Activated CD4-positive, alpha-beta memory T cell treated with anti-CD3 and anti-CD28 coated beads for 36 hours (primary cell): Measurements from ENCODE around the gene BLCAP. TPM values are rescaled to one million over a fixed set of nuclear protein-coding genes. Genes with fewer than 3 reads are reported as not detected.

Experiments used
- CTCF ChIA-PET: fragments of 350-600 bp; sonication (Branson Sonifier 250); formaldehyde crosslinking; loops from one replicate; lab custom pipeline; 2021; ENCODE audit warnings: antibody characterized with exemption, inconsistent platforms; lab: Charles Lee
- POLR2A ChIA-PET: fragments of 350-600 bp; sonication (Branson Sonifier 250); formaldehyde crosslinking; loops from one replicate; lab custom pipeline; 2021; ENCODE audit warnings: antibody characterized with exemption; lab: Charles Lee
- DNase-seq: peaks from one replicate; pipeline ENCODE4 v3.0.0-alpha.2; 2020
- H3K27ac Mint-ChIP-seq: one replicate; pipeline ENCODE4 v1.8.0; 2021; ENCODE audit warnings: mixed read lengths
- H3K27me3 Mint-ChIP-seq: one replicate; pipeline ENCODE4 v1.8.0; 2021; ENCODE audit warnings: mixed read lengths
- H3K36me3 Mint-ChIP-seq: one replicate; pipeline ENCODE4 v1.8.0; 2021; ENCODE audit warnings: mixed read lengths
- H3K4me1 Mint-ChIP-seq: one replicate; pipeline ENCODE4 v1.8.0; 2021; ENCODE audit warnings: low read depth, mixed read lengths
- H3K4me3 Mint-ChIP-seq: one replicate; pipeline ENCODE4 v1.8.0; 2021; ENCODE audit warnings: mild to moderate bottlenecking, mixed read lengths
- H3K9me3 Mint-ChIP-seq: one replicate; pipeline ENCODE4 v1.8.0; 2021; ENCODE audit warnings: mixed read lengths
- intact Hi-C: fragments of 100-400 bp; cut with micrococcal nuclease; formaldehyde crosslinking; loops from one replicate; pipeline ENCODE4 v1.15.1; 2023
- total RNA-seq, 2 experiments: library from RNA; stranded (reverse); gene quantifications; one replicate each; pipeline ENCODE4 v1.2.3, GENCODE V29; 2021

Gene BLCAP
- total RNA-seq, 2 experiments from 2014 or later, result 16.0 to 16.4 TPM

- Mint-ChIP-seq H3K36me3 (peaks cover 12% of the 10 kb centered on the region), H3K4me1 (peaks cover 29% of the 10 kb centered on the region), H3K27me3 (no peaks in the 10 kb centered on the region), H3K4me3 (peak overlapping the region; percentile 31), H3K9me3 (no peaks in the 10 kb centered on the region), H3K27ac (no peak overlapping the region)
- DNase-seq, result no peak
- intact Hi-C loops, result no loop called here
- CTCF ChIA-PET, result interaction anchor here (0.5 kb wide), 1 partner anchor 342 kb away, joined by 4 read pairs; the partner anchor contains the start of gene RPN2
- POLR2A ChIA-PET, result no interaction called here
Observed at GRCh38 chr20:37520419-37520955, 7.2 kb downstream of the BLCAP start.

GRCh38 chr20:37519508-37520418 lies 7.9 kb downstream of the BLCAP start:
- DNase-seq, result no peak
- H3K27ac Mint-ChIP-seq, result no peak overlapping the region
- POLR2A ChIA-PET, result no interaction called here
- intact Hi-C loops, result no loop called here
- peaks cover 12% of the 10 kb centered on the region for H3K36me3 Mint-ChIP-seq
- H3K4me1 Mint-ChIP-seq, result peaks cover 22% of the 10 kb centered on the region
- no peak overlapping the region for H3K4me3 Mint-ChIP-seq
- CTCF ChIA-PET, result interaction anchor here (0.5 to 1.4 kb wide), 2 partner anchors 15 to 341 kb away, joined by 4 to 5 read pairs; partner anchors contain the start of gene RPN2
- no peaks in the 10 kb centered on the region for H3K9me3 Mint-ChIP-seq
- no peaks in the 10 kb centered on the region for H3K27me3 Mint-ChIP-seq

- intact Hi-C loops, result no loop called here
- Mint-ChIP-seq H3K4me1 (peaks cover 13% of the 10 kb centered on the region), H3K9me3 (no peaks in the 10 kb centered on the region), H3K4me3 (no peak overlapping the region), H3K36me3 (peaks cover 12% of the 10 kb centered on the region), H3K27me3 (no peaks in the 10 kb centered on the region), H3K27ac (no peak overlapping the region)
- ChIA-PET CTCF (interaction anchor here (1.4 kb wide), 1 partner anchor 16 kb away, joined by 5 read pairs; no protein-coding TSS in a partner anchor), POLR2A (no interaction called here)
- no peak for DNase-seq
Observed at GRCh38 chr20:37518606-37519507, 8.8 kb downstream of the BLCAP start.

- peaks cover 12% of the 10 kb centered on the region for H3K36me3 Mint-ChIP-seq
- H3K4me1 Mint-ChIP-seq, result peaks cover 6% of the 10 kb centered on the region
- intact Hi-C loops, result no loop called here
- H3K27ac Mint-ChIP-seq, result no peak overlapping the region
- no peak for DNase-seq
- H3K9me3 Mint-ChIP-seq, result no peaks in the 10 kb centered on the region
- H3K4me3 Mint-ChIP-seq, result no peak overlapping the region
- CTCF ChIA-PET, result no interaction called here
- POLR2A ChIA-PET, result no interaction called here
- H3K27me3 Mint-ChIP-seq, result no peaks in the 10 kb centered on the region
Observed at GRCh38 chr20:37518059-37518458, 9.6 kb downstream of the BLCAP start.

GRCh38 chr20:37516811-37517750 lies 10.6 kb downstream of the BLCAP start:
- no peaks in the 10 kb centered on the region for H3K27me3 Mint-ChIP-seq
- no peaks in the 10 kb centered on the region for H3K9me3 Mint-ChIP-seq
- peaks cover 5% of the 10 kb centered on the region for H3K4me1 Mint-ChIP-seq
- intact Hi-C loops, result no loop called here
- no peak overlapping the region for H3K4me3 Mint-ChIP-seq
- no peak overlapping the region for H3K27ac Mint-ChIP-seq
- POLR2A ChIA-PET, result no interaction called here
- CTCF ChIA-PET, result no interaction called here
- H3K36me3 Mint-ChIP-seq, result peaks cover 12% of the 10 kb centered on the region
- no peak for DNase-seq

GRCh38 chr20:37515876-37516275 lies 11.8 kb downstream of the BLCAP start:
- no peaks in the 10 kb centered on the region for H3K27me3 Mint-ChIP-seq
- intact Hi-C loops, result no loop called here
- H3K4me1 Mint-ChIP-seq, result peaks cover 3% of the 10 kb centered on the region
- no peak for DNase-seq
- no peak overlapping the region for H3K4me3 Mint-ChIP-seq
- H3K36me3 Mint-ChIP-seq, result peaks cover 13% of the 10 kb centered on the region
- ChIA-PET CTCF (no interaction called here), POLR2A (no interaction called here)
- no peaks in the 10 kb centered on the region for H3K9me3 Mint-ChIP-seq
- no peak overlapping the region for H3K27ac Mint-ChIP-seq

GRCh38 chr20:37513779-37514359 lies 13.8 kb downstream of the BLCAP start:
- Mint-ChIP-seq H3K36me3 (peaks cover 5% of the 10 kb centered on the region), H3K4me1 (peaks cover 3% of the 10 kb centered on the region), H3K9me3 (no peaks in the 10 kb centered on the region), H3K4me3 (no peak overlapping the region), H3K27me3 (no peaks in the 10 kb centered on the region), H3K27ac (no peak overlapping the region)
- POLR2A ChIA-PET, result no interaction called here
- no peak for DNase-seq
- CTCF ChIA-PET, result no interaction called here
- intact Hi-C loops, result no loop called here

- ChIA-PET CTCF (no interaction called here), POLR2A (no interaction called here)
- no peak for DNase-seq
- H3K9me3 Mint-ChIP-seq, result no peaks in the 10 kb centered on the region
- H3K36me3 Mint-ChIP-seq, result peaks cover 5% of the 10 kb centered on the region
- H3K27me3 Mint-ChIP-seq, result no peaks in the 10 kb centered on the region
- no peak overlapping the region for H3K4me3 Mint-ChIP-seq
- no peak overlapping the region for H3K27ac Mint-ChIP-seq
- no peaks in the 10 kb centered on the region for H3K4me1 Mint-ChIP-seq
- intact Hi-C loops, result no loop called here
Observed at GRCh38 chr20:37511610-37512275, 15.9 kb downstream of the BLCAP start.

GRCh38 chr20:37510226-37510625 lies 17.4 kb downstream of the BLCAP start:
- Mint-ChIP-seq H3K9me3 (no peaks in the 10 kb centered on the region), H3K36me3 (peaks cover 5% of the 10 kb centered on the region), H3K4me3 (no peak overlapping the region), H3K27ac (no peak overlapping the region), H3K4me1 (no peaks in the 10 kb centered on the region), H3K27me3 (no peaks in the 10 kb centered on the region)
- ChIA-PET CTCF (no interaction called here), POLR2A (no interaction called here)
- intact Hi-C loops, result no loop called here
- no peak for DNase-seq

GRCh38 chr20:37506152-37506725 lies 21.4 kb downstream of the BLCAP start:
- no peaks in the 10 kb centered on the region for H3K4me1 Mint-ChIP-seq
- no peak for DNase-seq
- H3K4me3 Mint-ChIP-seq, result no peak overlapping the region
- intact Hi-C loops, result no loop called here
- no peaks in the 10 kb centered on the region for H3K9me3 Mint-ChIP-seq
- peaks cover 5% of the 10 kb centered on the region for H3K36me3 Mint-ChIP-seq
- H3K27me3 Mint-ChIP-seq, result no peaks in the 10 kb centered on the region
- H3K27ac Mint-ChIP-seq, result no peak overlapping the region
- ChIA-PET CTCF (interaction anchor here (0.7 kb wide), 1 partner anchor 237 kb away, joined by 3 read pairs; no protein-coding TSS in a partner anchor), POLR2A (no interaction called here)
